GM18498 (cell line): Measurements from ENCODE around the gene SH3RF3.

Experiments used
- ATAC-seq: cut with Tn5 transposase; IDR thresholded peaks from one replicate; pipeline ENCODE4 v1.9.1; 2021; ENCODE audit warnings: mild to moderate bottlenecking, moderate library complexity; ENCODE audit not compliant: unreplicated experiment

The SH3RF3 gene

DNA sequence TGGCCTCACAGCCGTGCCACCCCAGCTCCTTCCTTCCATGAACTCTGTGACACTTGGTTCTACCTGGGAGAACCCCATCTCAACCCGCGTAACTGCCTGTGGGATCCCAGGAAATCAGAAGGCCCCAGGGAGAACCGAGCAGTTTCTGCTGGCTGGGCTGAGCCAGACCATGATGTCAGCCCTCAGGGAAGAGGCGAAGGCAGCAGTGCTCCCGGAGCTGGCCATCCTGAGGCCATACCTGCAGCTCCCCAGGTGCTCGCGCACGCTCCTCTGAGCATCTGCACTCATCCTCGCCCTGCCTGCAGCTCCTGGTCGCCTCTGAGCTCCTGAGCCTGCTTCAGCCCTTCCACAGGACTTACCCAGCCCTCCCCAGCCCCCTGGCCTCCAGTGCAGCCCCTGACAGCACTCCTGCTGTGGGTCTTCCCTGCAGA lies 298.7 kb downstream of the SH3RF3 start:
- no peak for ATAC-seq

GRCh38 chr2:109428281-109428680 lies 299.3 kb downstream of the SH3RF3 start:
- no peak for ATAC-seq

DNA sequence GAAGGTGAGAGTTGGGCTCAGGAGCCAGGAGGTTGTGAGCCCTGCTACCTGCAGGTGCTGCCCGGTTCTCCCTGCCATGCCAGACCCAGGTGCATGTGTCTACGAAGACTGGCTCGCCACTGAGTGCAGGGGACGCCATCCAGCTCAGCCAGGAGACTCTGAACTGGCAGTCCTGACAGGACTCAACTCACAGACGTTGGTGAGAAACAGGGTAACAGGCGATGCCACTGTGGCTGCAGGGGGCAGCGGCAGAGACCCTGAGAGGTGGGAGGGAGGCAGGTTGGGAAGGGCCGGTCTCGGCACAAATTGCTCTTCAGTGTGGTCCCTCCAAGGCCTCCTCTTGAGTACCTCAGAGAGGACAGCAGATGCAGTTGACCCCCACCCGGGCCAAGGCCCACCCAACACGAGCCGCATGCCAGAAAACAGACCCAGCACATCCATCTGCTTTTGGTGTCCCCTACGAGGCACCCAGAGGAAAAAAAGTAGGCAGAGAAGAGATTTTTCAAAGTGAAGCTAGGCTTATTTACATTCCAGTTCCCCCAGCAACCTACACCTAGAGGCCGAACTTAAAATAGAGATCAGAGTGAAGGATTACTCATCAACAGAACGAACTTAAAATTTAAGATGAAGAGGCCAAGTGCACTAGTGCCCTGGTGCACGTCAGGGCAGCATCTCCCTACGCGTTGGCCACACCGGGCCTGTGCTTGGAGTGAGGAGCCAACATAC lies 300.0 kb downstream of the SH3RF3 start:
- ATAC-seq, result no peak

- ATAC-seq, result no peak
Observed at GRCh38 chr2:109429567-109430328, 300.7 kb downstream of the SH3RF3 start.

DNA sequence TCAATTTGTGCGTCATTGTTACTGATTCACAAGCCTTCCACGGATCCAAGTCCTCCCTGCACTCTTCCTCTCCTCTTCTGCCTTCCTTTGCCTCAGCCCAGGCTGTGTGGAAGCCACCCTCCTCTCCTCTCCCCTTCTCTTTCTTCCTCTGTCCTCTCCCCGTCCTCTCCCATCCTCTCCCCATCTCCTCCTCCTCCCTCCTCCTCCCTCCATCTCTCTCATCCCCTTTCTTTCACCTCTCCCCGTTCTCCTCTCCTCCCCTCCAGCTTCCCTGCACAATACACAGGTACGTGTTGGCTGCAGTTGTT lies 301.3 kb downstream of the SH3RF3 start:
- no peak for ATAC-seq

DNA sequence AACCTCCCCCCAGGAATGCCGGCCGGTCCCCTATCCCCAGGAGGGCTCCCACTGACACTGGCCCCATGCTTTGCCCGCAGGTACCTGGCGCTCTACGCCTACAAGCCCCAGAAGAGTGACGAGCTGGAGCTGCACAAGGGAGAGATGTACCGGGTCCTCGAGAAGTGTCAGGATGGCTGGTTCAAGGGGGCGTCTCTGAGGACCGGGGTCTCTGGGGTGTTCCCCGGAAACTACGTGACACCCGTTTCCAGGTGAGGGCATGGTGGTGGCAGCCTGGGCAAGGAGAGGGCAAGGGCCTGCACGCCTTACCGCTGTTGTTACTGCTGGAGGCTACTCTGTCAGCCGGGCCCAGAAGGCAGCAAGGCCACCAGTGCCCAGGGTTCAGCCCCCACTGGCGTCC lies 303.4 kb downstream of the SH3RF3 start:
- no peak for ATAC-seq

DNA sequence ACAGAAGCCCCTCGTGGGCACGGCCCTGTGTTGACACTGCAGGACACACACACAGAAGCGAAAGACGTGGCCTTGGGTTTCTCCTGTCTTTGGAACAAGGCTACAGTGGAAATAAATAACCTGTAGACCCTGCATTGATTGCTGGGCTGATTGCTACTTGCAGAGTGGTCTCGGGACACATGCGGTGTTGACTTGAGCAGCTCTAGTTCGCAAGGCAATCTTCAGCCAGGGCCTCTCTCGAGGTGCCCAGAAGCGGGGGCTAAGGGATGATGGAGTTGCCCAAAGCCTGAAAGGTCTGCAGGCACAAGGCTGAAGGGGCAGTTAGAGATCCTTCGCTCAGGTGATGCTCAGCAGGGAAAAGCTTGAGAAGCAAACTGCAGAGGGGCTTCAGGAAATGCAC lies 304.5 kb downstream of the SH3RF3 start:
- ATAC-seq, result no peak

DNA sequence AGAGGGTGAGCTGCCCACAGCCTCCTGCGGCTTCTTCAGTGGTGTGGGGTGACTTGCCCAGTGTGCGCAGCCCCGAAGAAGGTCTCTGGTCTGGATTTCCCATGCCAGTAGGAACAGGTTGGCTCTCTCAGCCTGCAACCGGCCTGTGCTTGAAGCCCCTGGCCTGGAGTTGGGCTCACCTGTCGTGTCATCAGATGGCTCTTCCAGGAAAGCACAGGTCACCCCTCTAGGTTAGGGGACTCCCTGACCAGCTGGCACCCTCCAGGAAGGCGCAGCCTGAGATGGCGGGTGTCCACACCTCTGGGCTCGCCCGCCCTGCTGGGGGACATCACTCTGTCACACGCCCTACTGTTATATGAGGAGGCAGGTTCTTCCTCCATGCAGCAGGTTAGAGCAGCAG lies 304.9 kb downstream of the SH3RF3 start:
- no peak for ATAC-seq

DNA sequence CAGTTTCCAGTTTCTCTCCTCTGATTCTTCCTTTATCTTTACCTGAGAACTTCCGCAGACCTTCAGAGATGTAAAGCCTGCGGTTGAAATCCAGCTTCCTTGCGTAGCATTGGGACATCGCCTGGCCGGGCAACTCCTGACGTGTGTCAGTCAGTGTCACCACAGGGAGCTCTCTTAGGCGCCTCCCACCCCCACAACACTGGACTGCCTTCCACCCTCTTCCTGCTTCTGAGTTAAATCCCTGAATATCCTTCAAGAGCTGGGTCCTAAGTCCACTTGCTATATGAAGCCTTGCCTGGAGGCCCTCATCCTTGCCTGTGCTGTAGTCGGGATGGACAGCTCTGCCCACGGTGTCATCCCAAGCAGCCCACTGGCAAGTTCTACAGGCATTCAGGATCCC lies 305.3 kb downstream of the SH3RF3 start:
- no peak for ATAC-seq

- ATAC-seq, result no peak
Observed at GRCh38 chr2:109435066-109435690, 306.2 kb downstream of the SH3RF3 start.

DNA sequence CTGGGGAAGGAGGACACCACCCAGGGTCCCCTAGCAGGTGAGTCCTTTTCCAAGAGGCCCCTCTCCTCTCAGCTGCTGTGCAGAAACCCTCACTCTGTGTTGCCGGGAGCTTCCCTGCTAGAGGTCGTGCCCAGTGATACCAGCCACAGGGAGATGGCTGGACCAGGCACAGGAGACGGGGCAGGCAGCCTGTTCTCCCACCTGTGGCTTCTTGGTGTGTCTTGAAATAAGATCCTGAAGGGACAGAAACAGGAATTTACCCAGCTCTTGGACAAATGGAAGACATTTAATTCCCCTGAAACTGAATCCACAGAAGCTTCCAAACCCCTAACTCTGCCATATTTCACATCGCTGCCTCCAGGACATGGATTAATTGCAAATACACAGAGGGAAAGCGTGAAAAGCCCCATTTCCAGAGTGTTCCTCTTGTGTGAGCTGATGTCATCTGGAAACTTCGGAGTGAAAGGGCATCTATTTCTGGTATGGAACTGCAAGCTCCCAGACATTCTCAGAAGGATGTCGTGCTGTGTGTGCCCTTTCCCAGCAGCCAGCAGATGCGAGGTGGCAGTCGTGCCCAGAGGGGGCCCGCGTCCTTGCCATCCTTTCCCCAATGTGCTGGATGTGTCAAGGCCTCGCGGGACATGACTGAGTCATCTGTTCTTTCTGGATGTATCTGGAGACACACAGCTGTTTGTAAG lies 307.0 kb downstream of the SH3RF3 start:
- ATAC-seq, result no peak

GRCh38 chr2:109436610-109437225 lies 307.7 kb downstream of the SH3RF3 start:
- ATAC-seq, result no peak

DNA sequence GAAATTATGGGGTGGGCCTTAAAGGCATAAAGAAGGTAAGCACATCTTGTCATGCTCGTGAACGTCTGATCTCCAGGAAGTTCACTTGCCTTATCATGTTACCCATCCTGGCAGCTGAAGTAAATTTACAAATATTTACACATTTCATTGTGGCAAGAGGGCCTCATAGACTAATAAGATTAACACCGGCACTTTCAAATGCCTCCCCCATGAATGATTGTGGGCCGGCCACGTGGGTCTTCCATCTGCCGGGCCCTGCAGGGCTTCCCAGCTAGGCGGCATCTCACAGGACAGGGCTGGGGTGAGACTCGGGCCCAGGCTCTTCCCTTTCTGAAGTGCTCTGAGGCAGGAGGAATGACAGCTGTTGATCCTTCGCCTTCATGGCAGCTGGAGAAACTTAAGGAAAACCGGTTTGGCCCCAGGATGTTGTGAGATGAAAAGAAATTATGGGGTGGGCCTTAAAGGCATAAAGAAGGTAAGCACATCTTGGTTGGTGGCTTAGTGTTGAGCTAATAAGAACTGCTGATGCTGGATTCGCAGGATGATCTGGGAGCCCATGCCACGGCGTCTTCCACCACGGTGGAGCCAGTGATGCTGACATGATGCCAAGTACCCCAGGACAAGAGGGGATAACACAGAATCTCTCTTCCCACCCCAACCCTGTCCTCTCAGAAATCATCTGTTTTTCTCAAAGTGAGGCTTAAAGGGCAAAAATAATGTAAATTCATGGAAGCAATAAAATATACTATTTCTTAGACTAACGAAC lies 308.5 kb downstream of the SH3RF3 start:
- no peak for ATAC-seq

DNA sequence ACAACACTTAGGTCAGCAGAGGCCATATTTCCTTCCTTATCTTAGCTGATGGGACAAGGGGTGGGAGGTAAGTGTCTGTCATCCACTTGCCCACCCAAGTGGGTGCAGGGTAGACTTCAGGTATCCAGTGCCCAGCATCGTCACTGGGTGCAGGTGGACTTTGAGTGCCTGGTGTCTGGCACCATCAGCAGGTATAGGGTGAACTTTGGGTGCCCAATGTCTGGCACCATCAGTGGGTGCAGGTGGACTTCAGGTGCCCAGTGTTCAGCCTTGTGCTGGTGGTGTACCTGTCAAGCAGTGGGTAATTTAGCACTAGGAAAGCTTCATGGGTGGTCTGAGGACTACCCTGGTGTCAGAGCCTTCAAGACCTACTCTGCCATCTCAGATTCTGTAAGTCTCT lies 309.1 kb downstream of the SH3RF3 start:
- ATAC-seq, result no peak

DNA sequence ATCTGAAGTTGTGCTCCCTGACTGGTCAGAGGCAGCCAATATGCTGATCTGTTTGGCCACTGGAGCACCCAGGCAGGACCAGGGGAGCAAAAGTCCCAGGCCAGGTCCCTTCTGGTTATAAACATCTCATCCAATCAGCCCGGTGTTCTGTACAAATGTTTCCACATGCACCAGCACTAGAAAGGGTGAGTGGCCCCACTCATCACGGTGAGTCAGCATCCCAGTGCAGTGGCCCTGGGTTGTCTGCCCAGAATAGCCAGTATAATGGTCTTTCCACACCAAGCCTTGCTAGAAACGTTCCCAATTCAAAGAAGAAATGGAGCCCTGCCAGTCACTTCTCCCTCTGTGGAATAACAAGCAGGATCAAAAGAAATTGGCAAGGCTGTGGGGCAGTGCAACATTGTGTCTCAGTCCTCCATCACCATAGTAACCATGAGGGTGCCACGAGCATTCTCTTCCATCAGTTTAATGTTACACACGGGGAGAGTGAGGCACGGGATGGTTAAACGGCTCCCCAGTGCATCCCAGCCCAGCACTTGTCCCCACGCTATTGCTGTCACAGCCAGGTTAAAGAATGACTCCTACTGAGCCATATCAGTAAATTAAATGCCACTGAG lies 309.9 kb downstream of the SH3RF3 start:
- ATAC-seq, result no peak

GRCh38 chr2:109439390-109439786 lies 310.4 kb downstream of the SH3RF3 start:
- no peak for ATAC-seq

GRCh38 chr2:109439986-109440385 lies 311.0 kb downstream of the SH3RF3 start:
- no peak for ATAC-seq

GRCh38 chr2:109440499-109441156 lies 311.6 kb downstream of the SH3RF3 start:
- ATAC-seq, result no peak

GRCh38 chr2:109442715-109443319 lies 313.8 kb downstream of the SH3RF3 start:
- no peak for ATAC-seq
